Stomach (tissue), 4 donors: ENCODE results near the gene AJUBA.

Experiments
- CTCF ChIP-seq, 7 experiments: fragments of 450-650 bp in 4 of 7; fragments of 200-600 bp in 3 of 7; sonication (generic) in 3 of 7; IDR thresholded peaks; one replicate each; pipeline ENCODE4 v1.5.1; 2016 to 2019; ENCODE audit warnings: antibody characterized with exemption in 7 of 7, control low read depth in 2 of 7, mild to moderate bottlenecking in 1 of 7
- POLR2A ChIP-seq, 4 donors: fragments of 450-650 bp; IDR thresholded peaks; one replicate each; pipeline ENCODE4 v1.6.1; 2016; ENCODE audit warnings: antibody characterized with exemption in 4 of 4, control low read depth in 2 of 4, mild to moderate bottlenecking in 1 of 4, moderate library complexity in 1 of 4
- POLR2AphosphoS5 ChIP-seq, 3 donors: sonication (generic); formaldehyde crosslinking; IDR thresholded peaks; one replicate each; pipeline ENCODE4 v1.6.1; 2016; ENCODE audit warnings: antibody characterized with exemption in 3 of 3

- TF ChIP-seq CTCF (IDR thresholded peaks at IDR 0.05) (no peak), POLR2A (IDR thresholded peaks at IDR 0.05) (no peak), POLR2AphosphoS5 (IDR thresholded peaks at IDR 0.05) (no peak)
Measured at GRCh38 chr14:22978487-22978837, 3.9 kb downstream of the AJUBA start.
